ENCODE measurements around the gene UFM1.
"Not testable (repeated sequence)": the region's sequence is repeated elsewhere in the genome, so short reads cannot be mapped to it uniquely, and the experiment has no call there.

The UFM1 gene

GRCh38 chr13:38349390-38350113 is at the start of gene UFM1:
Gene UFM1, plus strand, starts transcription at chr13:38349851. Its CDS starts 69 bp downstream, at chr13:38349920.
- H3K27ac ChIP-seq (ENCODE audit: low read length) = peak within 1 kb of the TSS; percentile 34
- H3K27me3 ChIP-seq (ENCODE audit: insufficient read depth, low read length) = no peaks in the 10 kb centered on the region
- H3K4me3 ChIP-seq (ENCODE audit: low read length) = peak within 1 kb of the TSS; percentile 94
- peak within 1 kb of the TSS; percentile 88 for H3K9ac ChIP-seq (ENCODE audit: low read depth, low read length)
- peaks cover 32% of the 10 kb centered on the region for H3K36me3 ChIP-seq (ENCODE audit: insufficient read depth, low read depth, low read length)
- H3K4me1 ChIP-seq (ENCODE audit: insufficient read depth, low read length) = peaks cover 25% of the 10 kb centered on the region
- no peaks in the 10 kb centered on the region for H3K9me3 ChIP-seq (ENCODE audit: insufficient read depth, low read depth, low read length)

GRCh38 chr13:38301236-38301635 is 48.4 kb upstream of the UFM1 start:
- Histone ChIP-seq H3K9me3 (ENCODE audit: insufficient read depth, low read depth, low read length) (no peaks in the 10 kb centered on the region), H3K27me3 (ENCODE audit: insufficient read depth, low read length) (no peaks in the 10 kb centered on the region), H3K4me1 (ENCODE audit: insufficient read depth, low read length) (no peaks in the 10 kb centered on the region), H3K27ac (ENCODE audit: low read length) (no peak overlapping the region), H3K4me3 (ENCODE audit: low read length) (no peak overlapping the region), H3K36me3 (ENCODE audit: insufficient read depth, low read depth, low read length) (no peaks in the 10 kb centered on the region), H3K9ac (ENCODE audit: low read depth, low read length) (no peak overlapping the region)

GRCh38 chr13:38303816-38304320 is 45.8 kb upstream of the UFM1 start:
- Histone ChIP-seq H3K27me3 (ENCODE audit: insufficient read depth, low read length) (no peaks in the 10 kb centered on the region), H3K9me3 (ENCODE audit: insufficient read depth, low read depth, low read length) (no peaks in the 10 kb centered on the region), H3K9ac (ENCODE audit: low read depth, low read length) (no peak overlapping the region), H3K27ac (ENCODE audit: low read length) (no peak overlapping the region), H3K36me3 (ENCODE audit: insufficient read depth, low read depth, low read length) (no peaks in the 10 kb centered on the region), H3K4me3 (ENCODE audit: low read length) (no peak overlapping the region), H3K4me1 (ENCODE audit: insufficient read depth, low read length) (no peaks in the 10 kb centered on the region)

- no peak overlapping the region for H3K4me3 ChIP-seq (ENCODE audit: low read length)
- no peaks in the 10 kb centered on the region for H3K36me3 ChIP-seq (ENCODE audit: insufficient read depth, low read depth, low read length)
- no peaks in the 10 kb centered on the region for H3K27me3 ChIP-seq (ENCODE audit: insufficient read depth, low read length)
- no peaks in the 10 kb centered on the region for H3K9me3 ChIP-seq (ENCODE audit: insufficient read depth, low read depth, low read length)
- no peak overlapping the region for H3K9ac ChIP-seq (ENCODE audit: low read depth, low read length)
- no peak overlapping the region for H3K27ac ChIP-seq (ENCODE audit: low read length)
- H3K4me1 ChIP-seq (ENCODE audit: insufficient read depth, low read length) = no peaks in the 10 kb centered on the region
Observed at GRCh38 chr13:38308736-38309135, 40.9 kb upstream of the UFM1 start.

- Histone ChIP-seq H3K27ac (ENCODE audit: low read length) (no peak overlapping the region), H3K9me3 (ENCODE audit: insufficient read depth, low read depth, low read length) (no peaks in the 10 kb centered on the region), H3K9ac (ENCODE audit: low read depth, low read length) (no peak overlapping the region), H3K27me3 (ENCODE audit: insufficient read depth, low read length) (no peaks in the 10 kb centered on the region), H3K4me1 (ENCODE audit: insufficient read depth, low read length) (no peaks in the 10 kb centered on the region), H3K4me3 (ENCODE audit: low read length) (no peak overlapping the region), H3K36me3 (ENCODE audit: insufficient read depth, low read depth, low read length) (no peaks in the 10 kb centered on the region)
Observed at GRCh38 chr13:38309397-38309796, 40.3 kb upstream of the UFM1 start.

- H3K27me3 ChIP-seq (ENCODE audit: insufficient read depth, low read length); H3K9me3 ChIP-seq (ENCODE audit: insufficient read depth, low read depth, low read length); H3K36me3 ChIP-seq (ENCODE audit: insufficient read depth, low read depth, low read length); H3K9ac ChIP-seq (ENCODE audit: low read depth, low read length); H3K4me3 ChIP-seq (ENCODE audit: low read length); H3K4me1 ChIP-seq (ENCODE audit: insufficient read depth, low read length); H3K27ac ChIP-seq (ENCODE audit: low read length): not testable (repeated sequence)
Observed at GRCh38 chr13:38311175-38311574, 38.5 kb upstream of the UFM1 start.

GRCh38 chr13:38316129-38316528 is 33.5 kb upstream of the UFM1 start:
- Histone ChIP-seq H3K9me3 (ENCODE audit: insufficient read depth, low read depth, low read length) (no peaks in the 10 kb centered on the region), H3K4me3 (ENCODE audit: low read length) (no peak overlapping the region), H3K36me3 (ENCODE audit: insufficient read depth, low read depth, low read length) (no peaks in the 10 kb centered on the region), H3K27me3 (ENCODE audit: insufficient read depth, low read length) (no peaks in the 10 kb centered on the region), H3K27ac (ENCODE audit: low read length) (no peak overlapping the region), H3K4me1 (ENCODE audit: insufficient read depth, low read length) (no peaks in the 10 kb centered on the region), H3K9ac (ENCODE audit: low read depth, low read length) (no peak overlapping the region)

GRCh38 chr13:38321654-38322053 is 28.0 kb upstream of the UFM1 start:
- H3K36me3 ChIP-seq (ENCODE audit: insufficient read depth, low read depth, low read length) = no peaks in the 10 kb centered on the region
- H3K9me3 ChIP-seq (ENCODE audit: insufficient read depth, low read depth, low read length) = no peaks in the 10 kb centered on the region
- H3K27ac ChIP-seq (ENCODE audit: low read length) = no peak overlapping the region
- no peak overlapping the region for H3K9ac ChIP-seq (ENCODE audit: low read depth, low read length)
- H3K27me3 ChIP-seq (ENCODE audit: insufficient read depth, low read length) = no peaks in the 10 kb centered on the region
- H3K4me1 ChIP-seq (ENCODE audit: insufficient read depth, low read length) = no peaks in the 10 kb centered on the region
- H3K4me3 ChIP-seq (ENCODE audit: low read length) = no peak overlapping the region

- H3K9me3 ChIP-seq (ENCODE audit: insufficient read depth, low read depth, low read length) = no peaks in the 10 kb centered on the region
- H3K36me3 ChIP-seq (ENCODE audit: insufficient read depth, low read depth, low read length) = no peaks in the 10 kb centered on the region
- no peak overlapping the region for H3K27ac ChIP-seq (ENCODE audit: low read length)
- H3K4me3 ChIP-seq (ENCODE audit: low read length) = no peak overlapping the region
- H3K4me1 ChIP-seq (ENCODE audit: insufficient read depth, low read length) = no peaks in the 10 kb centered on the region
- H3K27me3 ChIP-seq (ENCODE audit: insufficient read depth, low read length) = no peaks in the 10 kb centered on the region
- no peak overlapping the region for H3K9ac ChIP-seq (ENCODE audit: low read depth, low read length)
Observed at GRCh38 chr13:38325426-38325825, 24.2 kb upstream of the UFM1 start.

GRCh38 chr13:38328699-38329098 is 21.0 kb upstream of the UFM1 start:
- Histone ChIP-seq H3K9me3 (ENCODE audit: insufficient read depth, low read depth, low read length) (no peaks in the 10 kb centered on the region), H3K9ac (ENCODE audit: low read depth, low read length) (no peak overlapping the region), H3K4me3 (ENCODE audit: low read length) (no peak overlapping the region), H3K27me3 (ENCODE audit: insufficient read depth, low read length) (no peaks in the 10 kb centered on the region), H3K27ac (ENCODE audit: low read length) (no peak overlapping the region), H3K36me3 (ENCODE audit: insufficient read depth, low read depth, low read length) (no peaks in the 10 kb centered on the region), H3K4me1 (ENCODE audit: insufficient read depth, low read length) (no peaks in the 10 kb centered on the region)

- Histone ChIP-seq H3K27me3 (ENCODE audit: insufficient read depth, low read length) (no peaks in the 10 kb centered on the region), H3K4me3 (ENCODE audit: low read length) (no peak overlapping the region), H3K36me3 (ENCODE audit: insufficient read depth, low read depth, low read length) (no peaks in the 10 kb centered on the region), H3K27ac (ENCODE audit: low read length) (no peak overlapping the region), H3K9me3 (ENCODE audit: insufficient read depth, low read depth, low read length) (no peaks in the 10 kb centered on the region), H3K9ac (ENCODE audit: low read depth, low read length) (no peak overlapping the region), H3K4me1 (ENCODE audit: insufficient read depth, low read length) (peaks cover 22% of the 10 kb centered on the region)
Observed at GRCh38 chr13:38334845-38335244, 14.8 kb upstream of the UFM1 start.

GRCh38 chr13:38338089-38338488 is 11.6 kb upstream of the UFM1 start:
- H3K27me3 ChIP-seq (ENCODE audit: insufficient read depth, low read length) = no peaks in the 10 kb centered on the region
- peaks cover 22% of the 10 kb centered on the region for H3K4me1 ChIP-seq (ENCODE audit: insufficient read depth, low read length)
- no peaks in the 10 kb centered on the region for H3K9me3 ChIP-seq (ENCODE audit: insufficient read depth, low read depth, low read length)
- no peak overlapping the region for H3K9ac ChIP-seq (ENCODE audit: low read depth, low read length)
- no peak overlapping the region for H3K4me3 ChIP-seq (ENCODE audit: low read length)
- no peak overlapping the region for H3K27ac ChIP-seq (ENCODE audit: low read length)
- H3K36me3 ChIP-seq (ENCODE audit: insufficient read depth, low read depth, low read length) = no peaks in the 10 kb centered on the region
